GM21381 (cell line): Measurements from ENCODE around the gene SLC2A4RG.

ENCODE experiments used
- ATAC-seq: cut with Tn5 transposase; IDR thresholded peaks from one replicate; pipeline ENCODE4 v1.9.1; 2021; ENCODE audit warnings: mild to moderate bottlenecking, moderate library complexity; ENCODE audit not compliant: unreplicated experiment

Gene SLC2A4RG

DNA sequence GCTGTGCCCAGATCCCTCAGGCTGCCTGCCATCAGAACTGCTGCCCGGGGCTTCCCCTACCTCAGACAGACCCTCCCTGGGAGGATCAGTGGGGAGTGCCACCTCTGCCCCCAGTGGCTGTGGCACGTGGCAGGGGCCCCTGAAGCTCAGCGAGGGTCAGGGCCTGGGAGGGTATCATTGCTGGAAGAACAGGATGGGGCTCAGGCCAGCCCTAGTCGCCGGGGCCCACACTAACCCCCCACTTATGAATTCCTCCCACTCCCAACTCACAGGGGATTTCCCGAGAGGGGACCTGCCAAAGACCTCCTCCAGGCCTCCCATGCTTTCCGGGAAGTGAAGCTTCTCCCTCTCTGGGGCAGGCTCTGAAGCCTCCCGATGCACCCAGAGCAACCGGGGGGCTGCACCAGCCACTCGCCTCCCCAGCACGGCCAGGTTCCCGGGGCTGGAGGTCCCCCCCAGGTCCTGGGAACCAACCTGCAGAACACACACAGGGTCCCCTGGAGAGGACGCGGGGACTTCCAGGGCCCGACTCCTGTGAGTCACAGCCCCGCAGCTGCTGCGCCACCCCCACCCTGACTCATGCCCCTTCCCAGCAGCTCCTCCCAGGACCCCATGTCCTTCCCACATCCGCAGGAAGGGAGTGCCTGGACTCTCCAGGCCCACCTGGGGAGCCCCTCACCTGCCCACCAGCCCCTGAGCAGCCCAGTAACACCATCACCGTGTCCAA, 40.7 kb upstream of the SLC2A4RG start:
- no peak for ATAC-seq

- no peak for ATAC-seq
Observed at GRCh38 chr20:63699466-63700198, 39.9 kb upstream of the SLC2A4RG start.

DNA sequence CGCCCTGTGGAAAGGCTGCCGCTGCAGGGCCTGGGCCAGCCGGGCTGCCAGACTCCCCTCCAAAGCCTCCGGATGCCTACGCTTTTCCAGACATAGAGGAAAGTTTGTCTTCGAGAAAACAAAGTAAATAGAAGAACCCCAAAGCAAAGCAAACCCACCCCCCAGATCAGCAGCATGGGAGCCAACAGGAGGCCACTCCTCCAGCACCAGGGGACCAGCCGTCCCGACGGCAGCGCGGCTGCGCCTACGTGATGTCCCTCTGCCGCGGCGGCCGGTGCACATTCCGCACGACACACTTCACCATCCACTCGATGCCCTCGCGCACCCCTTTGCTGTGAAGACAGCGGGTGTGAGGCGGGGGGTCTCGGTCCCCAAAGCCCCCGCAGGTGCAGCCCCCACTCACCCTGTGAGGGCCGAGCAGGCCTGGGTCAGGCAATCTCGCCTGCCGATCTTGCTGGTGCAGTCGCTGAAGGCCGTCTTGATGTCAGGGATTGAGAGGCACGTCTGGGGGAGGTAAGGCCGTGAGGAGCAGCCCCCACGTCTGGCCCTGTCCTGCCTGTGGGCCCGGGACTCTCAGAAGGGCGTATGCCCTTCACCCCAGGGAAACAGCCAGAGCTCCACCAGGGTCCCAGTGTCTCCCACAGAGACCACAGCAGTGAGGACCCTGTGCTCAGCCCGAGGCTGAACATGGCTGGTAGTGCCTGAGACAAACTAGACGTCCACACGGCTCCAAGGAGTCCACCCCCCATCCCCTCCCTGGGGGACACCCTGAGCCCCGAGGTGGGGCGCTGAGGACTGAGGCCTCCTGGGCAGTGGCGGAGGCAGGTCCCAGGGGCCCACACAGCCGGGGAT, 39.2 kb upstream of the SLC2A4RG start:
- no peak for ATAC-seq

DNA sequence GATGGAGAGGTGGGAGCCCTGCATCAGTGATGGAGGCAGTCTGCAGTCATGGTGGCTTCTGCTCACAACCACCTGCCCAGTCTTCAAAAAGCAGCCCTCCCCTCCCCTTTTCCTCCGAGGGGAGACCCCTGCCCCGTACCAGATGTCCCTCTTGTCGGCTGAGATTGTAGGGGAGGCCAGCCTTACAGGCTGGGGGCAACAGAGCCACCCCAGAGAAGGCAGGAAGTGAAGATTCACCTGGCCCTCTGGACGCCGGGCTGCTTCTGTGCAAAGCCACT, 38.6 kb upstream of the SLC2A4RG start:
- ATAC-seq, result no peak

DNA sequence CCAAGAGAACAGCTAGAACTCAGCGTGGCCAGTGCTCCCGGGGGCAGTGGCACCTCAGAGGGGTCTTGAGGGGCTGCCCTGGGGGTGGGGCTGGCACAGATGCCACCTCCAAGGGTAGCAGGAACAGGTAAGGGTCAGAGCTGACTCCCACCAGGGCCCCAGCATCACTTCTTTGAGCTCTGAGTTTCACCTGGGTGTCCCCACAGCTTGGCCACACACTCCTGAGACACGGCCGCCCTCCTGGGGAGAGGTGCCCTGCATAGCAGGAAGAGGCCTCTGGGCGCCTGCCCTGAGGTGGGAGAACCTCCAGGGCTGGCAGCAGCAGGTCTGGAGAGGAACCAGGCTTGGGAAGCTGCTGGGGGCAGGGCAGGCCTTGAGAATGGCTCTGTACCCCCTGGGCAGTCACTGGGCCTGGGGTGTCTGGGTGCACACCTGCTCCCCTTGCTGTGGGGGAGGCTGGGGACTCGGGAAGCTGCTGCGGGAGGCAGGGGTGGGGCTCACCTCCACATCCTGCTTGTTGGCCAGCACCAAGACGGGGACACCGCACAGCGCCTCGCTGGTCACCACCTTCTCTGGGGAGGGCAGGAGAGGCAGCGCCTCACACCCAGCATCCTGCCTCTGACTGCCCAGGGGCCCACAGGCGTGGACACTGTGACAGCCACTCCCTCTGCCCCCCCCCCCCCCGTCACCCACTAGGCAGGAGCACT, 38.1 kb upstream of the SLC2A4RG start:
- no peak for ATAC-seq

- ATAC-seq, result no peak
Observed at GRCh38 chr20:63702036-63702665, 37.4 kb upstream of the SLC2A4RG start.

GRCh38 chr20:63702751-63703470, 36.7 kb upstream of the SLC2A4RG start:
- no peak for ATAC-seq

- ATAC-seq, result no peak
Observed at GRCh38 chr20:63703471-63703975, 36.1 kb upstream of the SLC2A4RG start.

- no peak for ATAC-seq
Observed at GRCh38 chr20:63703976-63704748, 35.4 kb upstream of the SLC2A4RG start.

GRCh38 chr20:63704749-63705117, 34.8 kb upstream of the SLC2A4RG start:
- no peak for ATAC-seq

- no peak for ATAC-seq
Observed at GRCh38 chr20:63705232-63706026, 34.1 kb upstream of the SLC2A4RG start.

DNA sequence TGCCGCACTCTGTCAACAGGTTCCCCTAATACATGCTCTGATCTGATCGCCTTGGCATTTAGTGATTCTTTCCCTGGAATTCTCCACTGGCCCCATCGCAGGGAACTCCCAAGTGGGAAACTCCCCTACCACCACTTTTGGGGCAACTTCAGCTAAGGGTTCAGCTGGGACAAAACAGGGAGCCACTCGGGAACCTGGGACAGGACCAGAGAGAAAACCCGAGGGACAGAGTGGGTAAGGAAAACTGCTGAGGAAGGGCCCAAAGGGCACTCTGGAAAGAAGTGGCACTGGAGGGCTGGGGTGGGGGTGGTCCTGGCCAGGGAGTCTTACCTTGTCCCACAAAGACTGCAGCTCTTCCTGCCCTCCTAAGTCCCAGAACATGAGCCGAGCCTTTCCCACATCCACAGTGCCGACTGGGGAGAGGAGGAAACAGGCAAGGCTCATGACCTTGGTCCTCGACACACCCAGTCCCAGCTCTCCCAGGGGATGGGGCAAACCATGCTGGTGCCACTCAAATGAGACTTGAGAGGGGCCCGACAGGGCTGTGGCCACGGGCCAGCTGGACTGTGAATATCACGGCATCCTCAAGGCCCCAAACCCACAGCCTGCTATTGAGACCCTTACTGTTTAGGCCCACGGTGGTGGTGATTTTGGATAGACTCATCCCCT, 33.4 kb upstream of the SLC2A4RG start:
- ATAC-seq, result no peak

DNA sequence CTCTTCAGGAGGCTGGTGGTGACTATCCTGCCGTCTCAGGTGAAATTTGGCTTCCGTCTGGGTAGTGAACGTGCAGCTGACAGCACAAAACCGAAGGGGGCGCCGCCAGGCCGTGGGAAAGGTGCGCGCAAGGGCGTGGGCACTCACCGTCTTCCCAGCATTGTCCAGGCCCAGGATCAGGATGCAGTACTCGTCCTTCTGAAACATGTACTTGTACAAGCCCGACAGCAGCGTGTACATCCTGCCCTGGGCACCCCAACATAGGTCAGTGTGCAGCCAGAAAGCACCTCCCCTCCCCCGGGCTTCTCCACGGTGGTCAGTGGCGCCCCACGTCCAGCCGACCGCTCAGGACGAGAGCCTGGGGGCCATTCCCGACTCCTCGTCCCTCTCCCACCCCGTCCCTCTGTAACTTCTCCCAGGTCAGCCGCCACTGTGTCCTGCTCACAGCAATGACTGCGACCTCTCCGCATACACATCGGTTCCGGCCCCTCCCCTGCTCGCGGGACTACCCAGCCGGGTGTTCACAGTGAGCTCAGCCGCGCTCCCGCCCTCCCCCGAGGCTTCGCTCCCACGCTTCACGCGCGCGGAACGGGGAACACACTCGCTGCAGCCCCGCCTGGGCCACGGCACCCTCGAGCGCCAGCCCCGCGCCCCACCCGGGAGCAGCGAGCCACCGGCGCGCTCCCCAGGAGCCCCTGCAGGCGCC, 32.6 kb upstream of the SLC2A4RG start:
- peak; percentile 21 for ATAC-seq

GRCh38 chr20:63707558-63708300, 31.8 kb upstream of the SLC2A4RG start, which contains the start of the genes ARFRP1 and ZGPAT:
Gene ARFRP1, minus strand, starts transcription at chr20:63707976. Its CDS starts 885 bp downstream, at chr20:63707091.
Gene ZGPAT, plus strand, starts transcription at chr20:63708039. Its CDS starts 542 bp downstream, at chr20:63708581.
- peak; percentile 68 for ATAC-seq

GRCh38 chr20:63708301-63709148, 31.1 kb upstream of the SLC2A4RG start:
- no peak for ATAC-seq
